MV-4-11 (cell line): ENCODE data around the gene IGSF8.
A peak's percentile ranks its signal among the peaks of the same experiment; 100 is the strongest.

Experiments used
- DNase-seq: peaks from one replicate; lab custom pipeline; 2025; lab: John Stamatoyannopoulos, UW

The IGSF8 gene

DNA sequence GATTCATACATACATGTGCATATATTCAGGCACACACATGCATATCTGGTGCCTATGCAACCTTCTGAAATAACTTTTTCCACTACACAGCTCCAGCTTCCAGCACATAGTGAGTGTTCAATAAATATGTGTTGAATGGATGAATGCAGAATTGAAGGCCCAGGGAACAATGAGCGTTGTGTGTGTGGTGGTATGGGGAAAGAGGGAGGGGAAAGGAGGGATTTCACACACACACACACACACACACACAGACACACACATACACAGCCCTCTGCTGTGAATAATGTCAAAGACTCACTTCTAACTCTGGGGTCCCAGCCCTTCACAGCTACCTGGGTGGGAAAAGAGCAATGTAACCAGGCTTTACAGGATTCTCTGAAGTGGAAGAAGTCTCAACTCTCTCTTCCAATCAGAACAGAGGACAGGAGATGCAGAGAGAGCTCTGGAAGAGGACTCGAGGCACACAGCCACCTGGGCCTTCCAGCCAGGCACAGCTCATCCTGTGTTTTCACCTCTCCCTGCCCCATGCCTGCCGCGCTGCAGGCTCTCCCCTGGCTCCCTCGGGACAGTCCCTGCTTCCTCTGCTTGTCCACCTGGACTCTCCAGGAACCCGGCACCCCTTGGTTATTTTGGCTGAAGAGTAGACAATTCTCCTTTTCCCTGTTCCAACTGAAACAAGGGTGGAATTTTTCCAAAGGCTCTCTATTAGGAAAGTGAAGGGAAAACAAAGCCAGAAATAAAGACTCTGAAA, 5.4 kb upstream of the IGSF8 start:
- no peak for DNase-seq

DNA sequence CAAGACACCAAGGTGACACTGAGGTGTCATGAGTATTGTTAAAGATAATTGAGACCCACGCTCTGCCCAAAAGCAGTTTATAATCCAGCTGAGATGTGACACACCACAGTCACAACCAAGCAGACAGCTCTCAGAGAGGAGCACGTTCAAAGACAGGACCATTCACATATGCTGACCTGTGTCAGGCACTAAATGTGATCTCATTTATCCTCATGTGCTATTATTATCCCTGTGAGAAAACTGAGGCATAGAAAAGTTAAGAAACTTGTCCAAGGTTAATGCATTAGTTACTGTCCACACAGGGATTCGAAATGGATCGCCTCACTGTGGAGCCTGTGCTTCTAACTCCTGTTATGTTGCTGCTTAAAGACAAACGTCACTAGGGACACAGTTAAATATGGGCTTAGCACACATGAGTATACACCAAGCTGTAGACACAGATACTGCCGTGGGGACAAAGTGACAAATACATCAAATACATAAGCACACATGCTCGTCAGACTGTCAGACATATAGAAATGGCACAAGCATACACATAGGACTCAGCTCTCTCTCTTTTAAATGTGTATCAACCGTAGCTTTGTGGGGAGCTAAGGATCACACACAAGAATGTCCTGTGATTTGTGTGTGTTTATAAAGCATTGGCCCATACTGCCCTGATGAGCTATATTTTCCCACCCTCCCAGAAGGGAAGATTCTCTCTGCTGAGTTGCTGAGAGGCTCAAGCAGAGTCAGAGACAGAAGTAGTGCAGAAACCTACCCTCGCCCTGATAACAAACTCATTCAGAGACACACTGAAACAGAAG, 3.5 kb upstream of the IGSF8 start:
- DNase-seq = no peak

DNA sequence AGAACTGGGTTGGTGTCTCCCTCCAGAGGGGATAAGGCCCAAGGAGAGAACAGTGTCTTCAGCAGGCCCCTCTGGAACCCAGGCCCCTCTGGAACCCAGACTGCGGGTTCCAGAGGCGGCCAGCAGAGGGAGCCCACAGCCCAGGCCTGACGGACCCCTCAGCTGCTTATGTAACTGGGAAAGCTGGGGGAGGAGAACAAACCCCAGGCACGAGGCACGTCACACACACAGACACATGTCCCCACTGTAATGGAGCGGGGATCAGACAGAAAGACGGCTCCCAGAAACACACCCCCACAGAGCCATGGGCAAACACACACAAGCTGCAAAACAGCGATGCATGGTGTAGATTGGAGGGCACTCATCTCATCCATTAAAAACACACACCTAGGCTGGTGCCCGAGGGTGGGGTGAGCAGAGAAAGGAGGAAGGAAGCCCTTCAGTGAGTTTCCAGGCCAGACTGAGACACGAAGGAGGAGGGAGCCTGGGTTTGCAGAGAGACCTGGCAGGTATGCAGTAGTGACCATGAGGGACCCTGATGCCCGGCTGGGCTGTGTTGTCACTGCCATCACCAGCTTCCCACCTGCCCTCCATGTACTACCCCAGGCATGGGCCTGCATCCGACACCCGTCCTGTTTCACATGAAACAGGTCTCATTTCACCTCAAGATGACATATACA, 2.8 kb upstream of the IGSF8 start:
- DNase-seq = peak; percentile 78

DNA sequence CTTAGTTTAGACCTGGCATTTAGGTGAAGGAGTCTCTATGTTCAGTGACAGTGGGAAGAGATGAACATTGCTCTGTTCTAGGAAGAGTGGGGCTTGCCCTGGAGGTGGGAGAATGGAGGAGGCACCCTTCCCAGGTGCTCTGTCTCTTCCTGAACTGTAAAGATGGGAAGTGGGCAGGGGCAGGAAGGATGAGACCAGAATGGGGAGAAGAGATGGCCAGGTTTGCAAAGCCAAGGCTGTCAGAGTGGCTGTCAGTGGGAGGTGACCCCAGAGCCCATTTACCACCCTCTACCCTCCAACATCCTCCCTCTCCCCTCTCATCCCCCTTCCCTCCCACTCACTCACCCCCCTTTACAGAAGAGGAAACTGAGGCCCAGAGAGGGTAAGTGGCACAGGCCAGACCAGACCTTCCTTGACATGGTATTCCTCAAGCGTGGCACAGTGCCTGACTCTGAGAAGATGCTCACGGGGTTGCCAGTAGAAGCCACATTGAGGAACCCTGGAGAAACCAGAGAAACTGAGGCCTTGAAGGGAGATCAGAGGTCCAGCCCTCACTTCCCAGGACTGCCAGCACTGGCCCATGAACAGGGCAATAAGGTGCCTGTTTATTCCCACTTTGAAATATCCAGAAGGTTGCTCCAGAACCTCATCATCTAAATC, 1.4 kb upstream of the IGSF8 start:
- no peak for DNase-seq

DNA sequence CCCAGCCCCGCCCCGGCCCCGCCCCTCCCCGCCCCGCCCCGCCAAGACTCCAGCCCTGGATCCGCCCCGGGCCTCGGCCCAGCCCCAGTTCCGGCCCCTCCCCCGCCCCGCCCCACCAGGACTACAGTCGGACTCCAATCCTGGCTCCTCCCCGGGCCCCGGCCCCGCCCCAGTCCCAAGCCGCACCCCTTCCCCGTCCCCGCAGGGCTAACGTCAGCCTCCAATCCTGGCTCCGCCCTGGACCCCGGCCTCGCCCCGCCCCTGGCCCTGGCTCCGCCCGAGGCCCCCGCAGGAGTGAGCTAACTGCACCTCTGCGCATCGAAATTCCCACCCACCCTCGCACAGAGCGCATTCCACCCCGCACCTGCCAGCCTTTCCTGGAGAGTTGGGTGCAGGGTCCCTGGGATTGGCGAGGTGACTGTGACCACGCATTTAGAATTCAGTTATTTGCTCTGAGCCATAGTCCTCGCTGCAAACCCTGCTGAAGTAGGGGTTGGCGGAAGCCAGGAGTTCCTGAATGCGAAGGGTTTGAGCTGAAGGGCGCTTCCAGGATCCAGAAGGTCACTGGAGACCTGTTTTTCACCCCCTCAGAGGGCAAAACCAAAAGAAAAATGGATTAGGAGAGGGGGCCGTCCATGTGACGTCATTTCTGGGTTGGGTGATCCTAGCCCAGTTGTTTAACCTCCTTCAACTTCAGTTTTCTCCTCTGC, 588 bp upstream of the IGSF8 start:
- peak; percentile 84 for DNase-seq

DNA sequence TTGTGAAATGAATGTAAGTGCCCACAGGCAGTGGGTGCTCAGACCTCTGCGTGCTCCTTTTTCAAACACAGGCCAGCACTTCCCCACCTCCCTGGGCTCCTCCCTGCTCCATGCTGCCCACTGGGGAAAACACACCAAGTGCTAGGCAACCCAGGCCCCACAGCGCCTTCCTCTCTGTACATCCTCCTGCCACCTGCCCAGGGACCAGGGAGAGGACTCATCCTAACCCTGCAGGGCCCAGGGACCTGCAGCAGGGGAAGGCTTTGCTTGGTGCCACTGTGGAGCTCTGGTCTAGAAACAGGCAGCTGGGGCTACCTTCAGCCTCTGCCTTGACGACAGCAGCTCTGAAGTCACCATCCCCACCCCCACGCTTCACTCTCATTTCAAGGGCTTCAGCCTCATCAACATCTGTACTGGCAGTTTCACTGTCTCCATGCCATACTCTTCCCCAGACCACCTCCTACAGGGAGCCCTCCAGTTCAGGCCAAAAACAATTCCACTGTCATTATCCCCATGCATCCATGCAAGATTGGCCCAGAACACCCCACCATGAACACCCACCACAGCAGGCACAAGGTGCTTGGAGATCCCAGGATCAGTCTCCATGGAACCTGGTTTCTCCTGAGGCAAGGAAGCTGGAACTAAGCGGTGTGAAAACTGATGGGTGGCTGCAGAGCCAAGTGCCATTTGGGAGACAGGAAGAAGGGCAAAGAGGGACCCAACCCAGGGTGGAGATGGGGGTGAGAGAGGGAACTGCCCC, 1.1 kb downstream of the IGSF8 start:
- DNase-seq = no peak

DNA sequence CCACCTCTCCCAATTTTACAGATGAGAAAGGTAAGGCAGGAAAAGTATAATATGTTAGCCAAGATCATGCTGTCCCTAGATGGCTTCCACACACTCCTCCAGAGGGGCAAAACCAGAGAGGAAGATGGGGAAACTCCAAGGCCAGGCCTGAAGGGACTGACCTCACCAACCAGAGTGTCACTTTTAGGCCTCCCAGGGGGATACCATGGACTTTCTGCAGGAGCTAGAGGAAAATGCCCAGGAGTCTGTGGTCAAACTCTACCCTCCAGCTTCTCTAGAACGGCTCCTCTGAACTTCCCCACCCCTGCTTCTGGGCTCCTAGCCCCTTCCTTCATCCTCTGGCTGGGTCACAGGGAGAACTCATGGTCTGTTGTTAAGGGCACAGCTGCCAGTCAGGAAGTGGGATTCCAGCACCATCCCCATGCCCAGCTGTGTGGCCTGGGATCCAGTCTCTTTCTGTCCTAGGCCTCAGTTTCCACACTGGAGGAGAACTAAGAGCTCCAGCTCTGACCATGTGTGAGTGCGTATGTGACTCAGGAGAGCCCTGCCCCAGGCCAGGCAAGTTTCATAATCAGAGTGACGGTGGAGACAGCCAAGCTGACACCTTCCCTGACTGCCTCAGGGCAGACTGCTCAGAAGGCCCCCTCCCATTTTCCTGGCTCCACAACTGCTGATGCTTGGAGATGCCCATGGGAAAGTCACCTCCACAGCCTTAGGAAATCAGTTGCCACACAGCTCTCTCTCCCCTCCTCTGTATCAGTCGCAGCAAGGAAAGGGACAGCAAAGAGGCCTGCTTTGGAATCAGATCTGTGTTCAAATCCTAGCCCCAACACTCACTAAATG, 1.9 kb downstream of the IGSF8 start:
- peak; percentile 18 for DNase-seq

DNA sequence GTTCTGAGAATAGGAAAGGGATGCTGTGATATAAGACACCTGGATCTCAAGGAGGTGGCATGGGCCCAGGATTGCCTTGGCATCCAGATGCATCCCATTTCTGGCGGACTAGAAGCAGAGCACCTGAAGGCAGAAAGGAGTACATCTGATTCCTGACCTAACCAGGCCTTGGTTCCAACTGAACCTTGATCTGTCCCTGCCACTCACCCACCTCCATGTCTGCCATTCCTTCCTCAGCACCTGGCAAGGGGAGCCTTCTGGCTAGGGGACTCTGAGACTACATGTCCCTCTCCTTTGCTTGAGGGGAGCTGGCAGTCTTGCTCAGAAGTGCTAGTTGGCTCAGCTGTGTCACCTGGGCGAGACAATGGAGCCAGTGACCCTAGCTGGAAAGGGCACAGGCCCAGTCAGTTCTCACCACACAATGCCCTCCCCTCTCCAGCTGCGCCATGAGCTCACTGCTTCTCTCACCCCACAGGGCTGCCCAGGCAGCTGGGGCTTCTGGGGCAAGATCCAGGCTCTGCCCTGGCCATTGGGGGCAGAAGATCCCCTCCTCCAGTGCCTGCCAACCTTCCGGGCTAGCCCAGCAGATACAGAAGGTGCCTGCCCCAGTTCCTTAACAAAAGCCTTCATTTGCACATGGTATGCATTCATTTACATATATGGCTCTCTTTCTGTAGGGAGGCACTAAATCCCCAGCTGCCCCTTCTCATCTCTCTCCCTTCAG, 2.9 kb downstream of the IGSF8 start:
- no peak for DNase-seq

DNA sequence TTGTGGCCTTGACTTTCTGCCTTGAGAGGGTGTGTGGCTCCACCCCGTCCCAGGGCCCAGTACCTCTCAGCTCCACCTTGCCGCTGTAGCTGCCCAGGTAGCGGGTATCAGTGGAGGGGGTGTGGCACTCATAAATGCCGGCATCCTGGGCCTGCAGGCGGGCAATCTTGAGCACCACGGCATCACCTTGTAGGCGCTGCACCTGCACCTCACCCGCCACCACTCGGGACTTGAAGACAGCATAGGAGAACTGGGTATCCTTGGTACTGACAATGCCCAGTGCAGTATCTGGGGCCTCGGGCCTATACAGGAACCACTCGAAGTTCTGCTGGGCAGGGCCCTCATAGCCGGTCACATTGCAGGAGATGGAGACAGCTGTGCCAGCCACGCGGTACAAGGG, 3.6 kb downstream of the IGSF8 start:
- no peak for DNase-seq

DNA sequence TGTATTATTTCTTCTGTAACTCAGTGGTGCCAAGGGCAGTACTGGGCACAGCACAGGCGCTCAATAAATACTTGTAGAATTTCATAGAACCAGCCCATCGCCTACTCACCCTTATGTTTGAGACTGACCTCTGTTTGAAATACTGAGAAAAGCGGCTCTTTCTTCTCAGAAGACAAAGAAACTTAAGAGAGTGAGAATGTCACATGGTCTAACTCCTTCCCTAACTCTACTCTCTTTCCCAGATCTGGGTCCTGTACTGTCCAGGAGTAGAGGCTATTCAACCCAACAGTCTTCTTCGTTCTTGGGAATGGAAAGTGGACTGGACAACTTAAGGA, 4.2 kb downstream of the IGSF8 start:
- DNase-seq = no peak

DNA sequence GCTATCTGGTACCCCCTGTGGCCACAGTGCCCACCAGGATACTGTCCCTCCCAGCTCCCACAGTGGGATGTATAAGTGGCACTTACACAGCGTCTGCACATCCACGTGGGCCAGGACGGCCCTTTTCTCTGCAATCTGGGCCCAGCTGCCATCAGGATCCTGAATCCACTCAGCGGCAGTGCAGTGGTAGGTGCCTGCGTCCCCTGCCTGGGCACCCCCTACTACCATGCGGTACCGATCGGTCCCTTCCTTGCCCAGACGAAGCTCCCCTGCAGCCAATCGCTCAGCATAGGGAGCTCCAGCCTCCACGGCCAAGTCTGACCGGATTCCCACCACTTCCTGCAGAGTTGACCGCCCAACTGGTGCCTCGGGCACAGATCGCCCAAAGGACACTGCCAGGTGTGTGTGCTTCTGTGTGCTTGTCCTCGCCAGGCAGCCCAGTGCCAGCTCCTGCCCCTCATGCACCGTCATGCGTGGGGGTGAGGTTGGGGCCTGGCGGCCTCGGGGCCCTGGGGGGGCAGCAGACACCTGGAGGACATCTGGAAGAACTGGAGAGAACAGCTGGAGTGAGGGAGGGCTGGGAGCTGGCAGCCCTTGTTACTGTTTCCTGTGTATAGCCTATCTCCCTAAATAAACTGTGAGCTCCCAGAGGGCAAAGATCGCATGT, 4.7 kb downstream of the IGSF8 start:
- no peak for DNase-seq

DNA sequence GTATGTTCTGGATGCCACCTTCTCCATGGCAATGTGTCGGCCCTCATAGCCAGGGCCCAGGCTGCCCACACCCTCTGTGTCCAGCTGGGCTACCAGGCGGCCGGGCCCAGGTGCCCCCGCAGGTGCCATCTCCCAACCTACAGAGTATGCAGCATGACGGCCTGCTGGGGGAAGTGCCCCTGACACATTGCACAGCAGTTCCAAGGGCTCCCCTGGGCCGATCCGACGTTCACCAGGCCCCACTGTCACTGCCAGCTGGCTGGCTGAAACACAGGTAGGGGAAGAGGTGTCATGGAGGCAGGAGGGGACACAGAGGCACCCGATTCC, 5.4 kb downstream of the IGSF8 start:
- DNase-seq = no peak

DNA sequence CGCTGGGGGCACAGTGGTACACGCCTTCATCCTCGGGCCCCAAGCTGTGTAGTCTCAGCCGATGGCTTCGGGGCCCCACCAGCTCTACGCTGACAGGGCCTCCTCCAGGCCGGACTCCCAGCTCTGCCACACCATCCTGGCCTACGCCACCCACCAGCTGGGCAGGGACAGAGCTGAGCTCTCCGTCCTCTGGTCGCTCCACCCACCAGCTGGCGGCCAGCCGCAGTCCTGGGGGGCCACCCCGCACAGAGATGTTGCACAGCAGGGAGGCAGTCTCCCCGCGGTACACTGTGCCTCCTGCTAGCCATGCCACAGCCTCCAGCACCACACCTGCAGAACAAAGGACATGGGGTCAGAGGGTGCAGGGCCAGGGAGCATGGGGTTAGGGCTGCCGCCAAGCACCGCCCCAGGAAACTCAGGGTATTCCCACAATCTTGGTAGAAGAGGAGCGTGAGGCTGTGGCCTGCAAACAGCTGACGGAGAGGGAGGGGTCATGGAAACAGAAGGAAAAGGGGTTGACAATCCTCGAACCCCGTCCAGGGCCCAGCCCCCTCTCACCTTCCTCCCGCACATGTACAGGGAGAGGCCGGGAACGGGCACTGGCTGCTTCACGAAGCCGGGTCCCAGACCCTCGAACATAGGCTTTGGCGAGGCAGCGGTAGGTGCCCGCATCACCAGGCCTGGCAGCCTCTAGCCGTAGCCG, 5.9 kb downstream of the IGSF8 start:
- DNase-seq = no peak

DNA sequence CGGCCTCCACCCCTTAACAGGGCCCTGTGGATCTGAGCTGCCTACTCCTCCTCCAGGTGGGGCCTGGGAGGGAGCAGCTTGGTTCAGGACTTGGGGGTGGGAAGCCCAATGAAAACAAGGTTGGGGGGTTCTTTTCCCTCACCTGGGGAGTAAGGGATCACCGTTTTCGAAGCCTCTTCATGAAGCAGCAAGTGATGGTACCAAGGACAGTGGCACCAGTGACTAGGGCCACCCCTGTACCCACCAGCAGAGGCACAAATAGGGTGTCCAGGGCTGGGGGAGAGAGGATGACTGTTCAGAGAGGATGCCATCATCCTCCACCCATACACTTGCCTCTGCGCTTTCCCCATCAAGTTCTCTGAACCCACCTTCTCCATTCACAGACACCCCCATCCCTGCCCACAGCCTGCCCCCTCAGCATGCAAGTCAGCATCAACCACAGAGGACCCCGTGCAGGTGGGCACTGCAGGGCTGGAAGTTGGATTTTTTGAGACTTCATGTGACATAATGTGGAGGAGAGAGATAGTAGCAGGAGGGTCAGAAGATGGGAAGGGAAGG, 6.7 kb downstream of the IGSF8 start:
- no peak for DNase-seq

DNA sequence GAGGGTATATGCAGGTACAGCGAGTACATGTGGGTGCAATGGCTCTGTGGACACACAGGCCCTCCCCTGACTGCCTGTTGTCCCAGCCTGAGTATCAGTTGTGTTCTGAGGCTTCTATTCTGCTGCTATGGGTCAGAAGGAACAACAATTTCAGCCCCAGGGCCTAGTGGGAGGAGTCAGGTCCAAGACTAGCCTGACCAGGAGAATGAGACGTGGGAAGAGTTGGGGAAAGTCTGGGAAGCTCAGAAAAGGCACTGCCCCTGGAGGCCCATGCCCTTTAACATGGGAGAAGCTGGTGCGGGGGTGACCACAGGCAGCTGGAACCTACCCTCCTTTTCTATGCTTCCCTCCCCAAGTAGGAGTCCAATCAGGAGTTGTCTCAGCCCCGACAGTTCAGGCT, 7.7 kb downstream of the IGSF8 start:
- DNase-seq = no peak

DNA sequence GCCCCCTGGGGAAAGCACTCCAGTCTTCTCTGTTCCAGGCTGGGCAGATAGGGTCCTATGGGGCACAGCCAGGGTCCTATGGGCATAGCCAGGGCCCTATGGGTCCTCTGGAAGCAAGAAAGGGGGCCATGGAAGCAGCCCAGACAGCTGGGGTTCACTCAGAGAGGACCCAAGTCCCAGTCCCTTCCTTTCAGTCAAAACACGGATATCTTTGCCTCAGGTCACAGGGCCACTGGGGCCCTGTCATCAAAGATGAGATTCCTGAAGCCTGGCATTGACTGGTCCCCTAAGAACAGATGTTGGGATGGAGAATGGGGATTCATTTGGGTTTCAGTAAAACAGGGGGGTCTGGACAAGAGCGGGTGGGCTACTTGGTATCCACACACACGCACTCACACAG, 8.5 kb downstream of the IGSF8 start:
- DNase-seq = no peak

DNA sequence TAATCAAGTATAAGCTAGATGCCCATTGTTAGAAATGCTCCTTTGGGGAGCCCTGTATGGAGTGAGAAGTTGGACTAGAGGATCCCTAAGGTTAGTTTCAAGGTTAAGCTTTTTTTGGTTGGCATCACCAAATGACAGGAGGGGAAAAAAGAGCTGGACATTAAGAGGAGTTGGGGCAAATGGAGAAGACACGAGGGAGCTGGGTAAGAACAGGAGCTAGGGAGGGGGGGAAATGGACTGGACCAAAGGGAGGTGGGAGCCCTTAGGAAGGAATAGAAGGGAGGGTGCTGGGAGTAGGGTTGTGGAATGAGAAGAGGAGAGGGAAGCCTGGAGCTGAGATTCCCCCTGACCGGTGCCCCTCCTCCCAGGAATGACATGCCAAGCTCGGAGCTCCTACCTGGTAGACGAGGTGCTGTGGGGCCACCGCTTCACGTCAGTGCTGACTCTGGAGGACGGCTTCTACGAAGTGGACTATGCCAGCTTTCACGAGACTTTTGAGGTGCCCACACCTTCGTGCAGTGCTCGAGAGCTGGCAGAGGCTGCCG, 11.2 kb downstream of the IGSF8 start:
- no peak for DNase-seq

DNA sequence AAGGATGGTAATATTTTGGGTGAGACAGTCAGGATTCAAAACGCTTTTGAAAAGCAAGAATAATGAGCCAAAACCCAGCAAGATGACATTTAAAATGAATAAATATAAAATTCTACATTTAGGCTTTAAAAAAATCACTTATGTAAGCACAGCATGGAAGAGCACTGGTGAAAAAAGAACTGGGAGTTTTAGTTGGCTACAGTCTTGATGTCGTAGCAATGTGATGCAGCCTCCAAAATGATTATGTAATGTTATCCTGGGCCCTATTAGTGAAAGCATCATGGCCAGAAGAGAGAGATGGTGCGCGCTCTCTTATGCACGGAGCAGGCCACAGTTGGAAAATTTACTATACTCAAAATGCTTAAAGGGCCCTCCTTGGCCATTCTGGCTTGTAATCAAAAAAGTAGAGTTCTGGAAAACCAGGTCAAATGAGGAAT, 11.9 kb downstream of the IGSF8 start:
- DNase-seq = no peak
